GM12878 (cell line): Measurements from ENCODE around the gene LYZL1. TPM values are rescaled to one million over a fixed set of nuclear protein-coding genes. Genes with fewer than 3 reads are reported as not detected.

Experiments
- ATAC-seq: fragments of 200-7000 bp; cut with Tn5 transposase; 3 replicates; pipeline ENCODE4 v1.9.1; 2020; ENCODE audit warnings: mild to moderate bottlenecking, moderate library complexity
- BruUV-seq: library from RNA; stranded (reverse); fragments of 400-500 nt; replicated peaks from 2 replicates; lab custom pipeline; 2021; lab: Mats Ljungman, UMichigan
- CTCF ChIA-PET: fragments of 300-600 bp; sonication (Branson Sonifier 250); formaldehyde crosslinking; extraction: SDS; loops from one replicate; lab custom pipeline; 2021; ENCODE audit warnings: inconsistent platforms; lab: Yijun Ruan, JAX
- POLR2A ChIA-PET: fragments of 350-600 bp; formaldehyde crosslinking; extraction: SDS; loops from one replicate; lab custom pipeline; 2021; ENCODE audit warnings: inconsistent platforms; lab: Charles Lee
- RAD21 ChIA-PET: fragments of 300-600 bp; sonication (Branson Sonifier 250); formaldehyde crosslinking; loops from one replicate; lab custom pipeline; 2023; ENCODE audit warnings: antibody characterized with exemption; ENCODE audit not compliant: unreplicated experiment; lab: Charles Lee
- SMC1A ChIA-PET: fragments of 300-600 bp; sonication (Branson Sonifier 250); formaldehyde crosslinking; loops from one replicate; lab custom pipeline; 2023; ENCODE audit not compliant: unreplicated experiment, uncharacterized antibody; lab: Charles Lee
- DNase-seq: peaks from one replicate; pipeline ENCODE4 v3.0.0-alpha.2; 2011; ENCODE audit warnings: low read depth, low spot score
- FAIRE-seq: peaks from 3 replicates; lab custom pipeline; 2011; peaks lifted over from hg19 to GRCh38; lab: Jason Lieb, UNC
- H2AFZ ChIP-seq: 2 replicates; pipeline ENCODE4 v1.6.0; 2011; ENCODE audit warnings: low read depth, low read length, control low read depth; ENCODE audit not compliant: control insufficient read depth
- H3K27ac ChIP-seq: 2 replicates; pipeline ENCODE4 v1.5.1; 2011; ENCODE audit warnings: control low read depth; ENCODE audit not compliant: control insufficient read depth, insufficient read depth
- H3K27me3 ChIP-seq, 2 experiments: replicated peaks in 1 of 2; 2 replicates each; pipeline versions ENCODE4 v1.6.0 to v1.6.1; 2011; ENCODE audit warnings: low read length in 1 of 2; ENCODE audit not compliant: control insufficient read depth in 2 of 2, insufficient read depth in 2 of 2
- H3K36me3 ChIP-seq, 2 experiments: 2 replicates each; pipeline ENCODE4 v1.5.1; 2011; ENCODE audit warnings: low read length in 1 of 2; ENCODE audit not compliant: control insufficient read depth in 2 of 2, insufficient read depth in 2 of 2
- H3K4me1 ChIP-seq: 2 replicates; pipeline ENCODE4 v1.6.1; 2011; ENCODE audit warnings: mild to moderate bottlenecking, low read length, moderate library complexity, mixed read lengths; ENCODE audit not compliant: control insufficient read depth, insufficient read depth
- H3K4me2 ChIP-seq: 2 replicates; pipeline ENCODE4 v1.6.0; 2011; ENCODE audit warnings: control low read depth; ENCODE audit not compliant: control insufficient read depth, insufficient read depth
- H3K4me3 ChIP-seq: fragments of 200-600 bp; sonication (generic); 2 replicates; pipeline ENCODE4 v1.5.1; 2016
- H3K79me2 ChIP-seq: 2 replicates; pipeline ENCODE4 v1.6.0; 2011; ENCODE audit warnings: low read length; ENCODE audit not compliant: control insufficient read depth, insufficient read depth
- H3K9ac ChIP-seq: 2 replicates; pipeline ENCODE4 v1.8.0; 2011; ENCODE audit warnings: low read length, control low read depth, mixed read lengths; ENCODE audit not compliant: control insufficient read depth, insufficient read depth
- H3K9me3 ChIP-seq: replicated peaks from 3 replicates; pipeline ENCODE4 v1.5.1; 2011; ENCODE audit warnings: mild to moderate bottlenecking, low read length; ENCODE audit not compliant: control insufficient read depth, insufficient read depth
- H4K20me1 ChIP-seq: 2 replicates; pipeline ENCODE4 v1.6.0; 2011; ENCODE audit not compliant: control insufficient read depth, insufficient read depth
- CBX5 ChIP-seq: sonication (generic); IDR thresholded peaks from 2 replicates; pipeline ENCODE4 v1.6.1; 2016; ENCODE audit warnings: low read depth, moderate library complexity, mild to moderate bottlenecking, inconsistent platforms
- DPF2 ChIP-seq: fragments of 450-650 bp; IDR thresholded peaks from 2 replicates; pipeline ENCODE4 v1.6.1; 2017; ENCODE audit warnings: mild to moderate bottlenecking
- ETV6 ChIP-seq, 2 experiments: fragments of 450-650 bp in 1 of 2; IDR thresholded peaks in 1 of 2; conservative IDR thresholded peaks in 1 of 2; 2 replicates each; pipeline ENCODE4 v1.6.1; 2014; ENCODE audit warnings: antibody characterized with exemption in 1 of 2, borderline replicate concordance in 1 of 2, low read depth in 1 of 2, mild to moderate bottlenecking in 1 of 2, moderate library complexity in 1 of 2
- HSF1 ChIP-seq: fragments of 150-350 bp; IDR thresholded peaks from 2 replicates; pipeline ENCODE4 v1.6.1; 2014; ENCODE audit warnings: mild to moderate bottlenecking, low read depth, low read length
- IRF5 ChIP-seq: fragments of 450-650 bp; IDR thresholded peaks from 2 replicates; pipeline ENCODE4 v1.6.1; 2017; ENCODE audit warnings: borderline replicate concordance
- LARP7 ChIP-seq: fragments of 450-650 bp; IDR thresholded peaks from 2 replicates; pipeline ENCODE4 v1.6.1; 2017; ENCODE audit warnings: mild to moderate bottlenecking
- NFIC ChIP-seq: IDR thresholded peaks from 2 replicates; pipeline ENCODE4 v1.6.1; 2012; ENCODE audit warnings: low read depth, mild to moderate bottlenecking, inconsistent platforms, low read length, moderate library complexity
- RBBP5 ChIP-seq: fragments of 200-600 bp; sonication (generic); conservative IDR thresholded peaks from 2 replicates; pipeline ENCODE4 v1.6.1; 2016
- RELA ChIP-seq: fragments of 450-650 bp; IDR thresholded peaks from 2 replicates; pipeline ENCODE4 v1.8.0; 2014; ENCODE audit warnings: borderline replicate concordance; ENCODE audit not compliant: partially characterized antibody
- SIX5 ChIP-seq: IDR thresholded peaks from 2 replicates; pipeline ENCODE4 v1.6.1; 2011; ENCODE audit warnings: mild to moderate bottlenecking, low read depth, low read length, moderate library complexity; ENCODE audit not compliant: severe bottlenecking
- SREBF2 ChIP-seq: IDR thresholded peaks from 2 replicates; pipeline ENCODE4 v1.6.1; 2012; ENCODE audit warnings: mild to moderate bottlenecking, low read length
- ZSCAN29 ChIP-seq: fragments of 450-650 bp; IDR thresholded peaks from 2 replicates; pipeline ENCODE4 v1.6.1; 2017; ENCODE audit warnings: mild to moderate bottlenecking, moderate library complexity
- WGBS: methylation state at CpG from one replicate; pipeline ENCODE4 v1.1.6; 2016; ENCODE audit warnings: low lambda C conversion rate; ENCODE audit not compliant: insufficient replicate concordance, insufficient coverage; ENCODE audit errors: missing lambda C conversion rate; 5-methylcytosine and 5-hydroxymethylcytosine counted together
- in situ Hi-C: fragments of 300-500 bp; cut with MboI; formaldehyde crosslinking; loops from 9 replicates; pipeline ENCODE4 v1.14.3; 2018; ENCODE audit warnings: mixed read lengths
- intact Hi-C: fragments of 100-400 bp; cut with micrococcal nuclease; formaldehyde crosslinking; loops from one replicate; pipeline ENCODE4 v1.14.2; 2022; ENCODE audit not compliant: unreplicated experiment
- polyA plus RNA-seq, 11 experiments: library from polyadenylated mRNA; depleted of rRNA in 4 of 11; unstranded in 6 of 11; stranded (reverse) in 5 of 11; fragments of >200 nt; fragmentation: Nextera tagmentation in 4 of 11; fragmentation: Illumina TruSeq in 1 of 11; extraction: Ambion mirVana in 4 of 11; extraction: Trizol in 1 of 11; gene quantifications; 1 replicate in 1 of 11; 2 replicates in 10 of 11; pipeline versions ENCODE4 v1.2.1 to v1.2.3, GENCODE V29; 2011 to 2016; ENCODE audit warnings: inconsistent platforms in 2 of 11, missing spikeins in 2 of 11, low read depth in 1 of 11
- total RNA-seq, 4 experiments: library from RNA; depleted of rRNA in 3 of 4; stranded (reverse); fragments of >200 nt in 3 of 4; fragmentation: Illumina TruSeq in 1 of 4; extraction: Trizol in 1 of 4; gene quantifications; 2 replicates each; pipeline versions ENCODE4 v1.2.1 to v1.2.3, GENCODE V29; 2013 to 2021

Gene LYZL1
- total and polyA plus RNA-seq, 10 of the 15 experiments (the other 5 are each of a cell fraction or from before 2014, with no cell fraction given) = not detected

- H3K9ac ChIP-seq = no peak overlapping the region
- no peak overlapping the region for H3K4me2 ChIP-seq
- H3K27ac ChIP-seq = no peak overlapping the region
- DNase-seq = no peak
- in situ Hi-C loops = no loop called here
- TF ChIP-seq RBBP5 (no peak), ETV6 (conservative IDR thresholded peaks at IDR 0.05 in 1 of 2, IDR thresholded peaks at IDR 0.05 in 1 of 2; ENCODE audit: borderline replicate concordance in 1 of 2, low read depth in 1 of 2) (no peak), DPF2 (no peak), CBX5 (0 out of 2 replicates have a peak, but pooled peaks have one; percentile 52)
- ChIA-PET SMC1A (no interaction called here), RAD21 (no interaction called here), POLR2A (no interaction called here), CTCF (interaction anchor here (1.2 kb wide), 1 partner anchor 14 kb away, joined by 3 read pairs; no protein-coding TSS in a partner anchor)
- no peak for FAIRE-seq
- no peaks in the 10 kb centered on the region for H3K27me3 ChIP-seq
- H4K20me1 ChIP-seq = no peaks in the 10 kb centered on the region
- H3K36me3 ChIP-seq = no peaks in the 10 kb centered on the region
- intact Hi-C loops = loop anchor here (5.0 kb wide), 2 partner anchors 44 to 309 kb away; no protein-coding TSS in a partner anchor
- no peaks in the 10 kb centered on the region for H3K4me1 ChIP-seq
- H3K79me2 ChIP-seq = no peaks in the 10 kb centered on the region
- H3K9me3 ChIP-seq = peaks cover 2% of the 10 kb centered on the region; the same call in 1 of the 3 replicates
- no peak for ATAC-seq
- no peak overlapping the region for H3K4me3 ChIP-seq
- H2AFZ ChIP-seq = no peak overlapping the region
- BruUV-seq = no TSS peak
- WGBS = 53% methylated on average over 1 of the region's 1 CpG
Observed at GRCh38 chr10:29301359-29301910, 12.6 kb downstream of the LYZL1 start.

DNA sequence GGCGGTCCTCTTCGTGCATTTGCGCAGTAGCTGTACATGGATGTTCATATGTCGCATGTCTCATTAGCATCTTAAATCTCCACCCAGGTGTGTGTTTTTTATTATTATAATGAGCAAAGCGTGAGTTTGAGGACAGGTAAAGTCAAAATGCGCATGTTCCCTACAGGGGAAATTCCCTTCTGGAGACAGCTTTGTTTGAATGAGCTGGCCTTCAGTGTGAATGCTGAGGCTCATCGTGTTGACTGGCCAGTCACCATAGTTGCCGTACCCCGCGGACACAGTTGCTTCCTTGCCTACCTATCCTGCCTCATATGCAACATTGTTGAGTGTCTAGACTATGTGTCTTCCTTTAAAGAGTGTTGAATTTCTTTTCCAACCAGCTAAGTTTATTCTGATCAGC lies 13.6 kb downstream of the LYZL1 start:
- Histone ChIP-seq H3K4me2 (no peak overlapping the region), H3K27me3 (no peaks in the 10 kb centered on the region), H3K9ac (no peak overlapping the region), H3K4me3 (no peak overlapping the region), H2AFZ (no peak overlapping the region), H4K20me1 (no peaks in the 10 kb centered on the region), H3K27ac (no peak overlapping the region), H3K36me3 (no peaks in the 10 kb centered on the region), H3K9me3 (peaks cover 2% of the 10 kb centered on the region; the same call in 1 of the 3 replicates), H3K4me1 (no peaks in the 10 kb centered on the region), H3K79me2 (no peaks in the 10 kb centered on the region)
- no TSS peak for BruUV-seq
- intact Hi-C loops (loop anchor here (5.0 kb wide), 2 partner anchors 45 to 310 kb away; no protein-coding TSS in a partner anchor), in situ Hi-C loops (no loop called here)
- no peak for DNase-seq
- ChIA-PET SMC1A (interaction anchor here (0.9 to 1.2 kb wide), 2 partner anchors 8 to 63 kb away, joined by 3 read pairs; no protein-coding TSS in a partner anchor), RAD21 (no interaction called here), POLR2A (no interaction called here), CTCF (interaction anchor here (1.2 to 1.5 kb wide), 2 partner anchors 15 to 674 kb away, joined by 3 to 5 read pairs; no protein-coding TSS in a partner anchor)
- WGBS = 83% methylated on average over 10 of the region's 10 CpGs
- no peak for FAIRE-seq
- no peak for ATAC-seq
- TF ChIP-seq RELA = no peak
- TF ChIP-seq IRF5 = no peak
- no peak for TF ChIP-seq SREBF2
- TF ChIP-seq SIX5 = no peak
- TF ChIP-seq LARP7 = no peak
- TF ChIP-seq ZSCAN29 = no peak
- no peak for TF ChIP-seq NFIC
- no peak for TF ChIP-seq HSF1
